OCI-LY7 (cell line): ENCODE results near the gene SLC30A2. TPM values are rescaled to one million over a fixed set of nuclear protein-coding genes. Genes with fewer than 3 reads are reported as not detected.

ENCODE experiments used
- Bru-seq: library from RNA; stranded (reverse); fragments of 400-500 nt; gene quantifications from one replicate; lab custom pipeline; 2021; lab: Mats Ljungman, UMichigan
- BruChase-seq, 2 experiments: library from RNA; stranded (reverse); fragments of 400-500 nt; gene quantifications; one replicate each; lab custom pipeline; 2021; lab: Mats Ljungman, UMichigan
- BruUV-seq: library from RNA; stranded (reverse); fragments of 400-500 nt; replicated peaks from 2 replicates; lab custom pipeline; 2021; lab: Mats Ljungman, UMichigan
- CTCF ChIA-PET: fragments of 300-600 bp; sonication (Branson Sonifier 250); formaldehyde crosslinking; loops from one replicate; lab custom pipeline; 2022; ENCODE audit warnings: antibody characterized with exemption; ENCODE audit not compliant: unreplicated experiment; lab: Charles Lee
- POLR2A ChIA-PET: fragments of 300-600 bp; sonication (Branson Sonifier 250); formaldehyde crosslinking; loops from one replicate; lab custom pipeline; 2022; ENCODE audit warnings: antibody characterized with exemption; lab: Charles Lee
- DNase-seq: peaks from one replicate; pipeline ENCODE4 v3.0.0-alpha.2; 2015; ENCODE audit warnings: low spot score
- H2AFZ ChIP-seq: fragments of 200-600 bp; sonication (generic), shearing (Covaris generic); 2 replicates; pipeline ENCODE4 v1.6.1; 2014; ENCODE audit warnings: mild to moderate bottlenecking, antibody characterized with exemption, low read length, moderate library complexity
- H3K27ac ChIP-seq: fragments of 200-600 bp; sonication (generic); 2 replicates; pipeline ENCODE4 v1.5.1; 2014; ENCODE audit warnings: mixed run types, low read depth, mild to moderate bottlenecking, moderate library complexity, low read length, inconsistent platforms; ENCODE audit not compliant: poor library complexity, severe bottlenecking
- H3K36me3 ChIP-seq: fragments of 200-600 bp; sonication (generic); 2 replicates; pipeline ENCODE4 v1.6.1; 2014; ENCODE audit warnings: mild to moderate bottlenecking, antibody characterized with exemption, low read length, moderate library complexity, mixed read lengths; ENCODE audit not compliant: insufficient read depth
- H3K4me1 ChIP-seq: fragments of 200-600 bp; sonication (generic); 2 replicates; pipeline ENCODE4 v1.5.1; 2014; ENCODE audit warnings: mild to moderate bottlenecking, low read length; ENCODE audit not compliant: insufficient read depth, poor library complexity, severe bottlenecking
- H3K4me2 ChIP-seq: fragments of 200-600 bp; sonication (generic); 2 replicates; pipeline ENCODE4 v1.6.1; 2014; ENCODE audit warnings: mild to moderate bottlenecking, low read length
- H3K4me3 ChIP-seq: fragments of 200-600 bp; sonication (generic); 2 replicates; pipeline ENCODE4 v1.5.1; 2014; ENCODE audit warnings: mild to moderate bottlenecking, low read depth, low read length; ENCODE audit not compliant: poor library complexity, severe bottlenecking
- H3K79me2 ChIP-seq: fragments of 200-600 bp; sonication (generic); 2 replicates; pipeline ENCODE4 v1.6.1; 2016; ENCODE audit warnings: low read depth, mild to moderate bottlenecking, low read length, moderate library complexity, mixed read lengths; ENCODE audit not compliant: insufficient read depth
- H3K9me2 ChIP-seq: fragments of 200-600 bp; sonication (generic); 2 replicates; pipeline ENCODE4 v1.6.1; 2016; ENCODE audit warnings: mild to moderate bottlenecking, low read length, mixed read lengths; ENCODE audit not compliant: insufficient read depth
- H3K9me3 ChIP-seq: fragments of 200-600 bp; sonication (generic); 2 replicates; pipeline ENCODE4 v1.6.1; 2014; ENCODE audit warnings: mild to moderate bottlenecking, mixed run types, low read length, mixed read lengths
- H4K20me1 ChIP-seq: fragments of 200-600 bp; sonication (generic); 2 replicates; pipeline ENCODE4 v1.6.1; 2014; ENCODE audit warnings: mild to moderate bottlenecking, antibody characterized with exemption, low read length, moderate library complexity, mixed read lengths; ENCODE audit not compliant: insufficient read depth
- EZH2phosphoT487 ChIP-seq: fragments of 200-600 bp; sonication (generic); IDR thresholded peaks from 2 replicates; pipeline ENCODE4 v1.6.1; 2018; ENCODE audit warnings: low read depth, borderline replicate concordance, mild to moderate bottlenecking, mixed run types, antibody characterized with exemption, low read length, moderate library complexity, mixed read lengths
- intact Hi-C: fragments of 100-400 bp; cut with micrococcal nuclease; formaldehyde crosslinking; loops from one replicate; pipeline ENCODE4 v1.10.0; 2022; ENCODE audit not compliant: unreplicated experiment
- long read RNA-seq: library from polyadenylated mRNA; stranded (forward); transcript quantifications from one replicate; pipeline ENCODE4 v2.0.0, GENCODE V29; 2022
- total RNA-seq, 2 experiments: library from RNA; depleted of rRNA in 1 of 2; stranded (reverse); fragments of >200 nt in 1 of 2; shearing (Covaris generic) in 1 of 2; gene quantifications; 2 replicates each; pipeline ENCODE4 v1.2.3, GENCODE V29; 2014 to 2022
- TF ChIP-seq, protein P1 (sequence below): fragments of 200-600 bp; sonication (generic); conservative IDR thresholded peaks from 2 replicates; pipeline ENCODE4 v1.5.1; 2014; ENCODE audit warnings: mild to moderate bottlenecking, antibody characterized with exemption, low read length, moderate library complexity, mixed read lengths

SLC30A2 gene, protein sequence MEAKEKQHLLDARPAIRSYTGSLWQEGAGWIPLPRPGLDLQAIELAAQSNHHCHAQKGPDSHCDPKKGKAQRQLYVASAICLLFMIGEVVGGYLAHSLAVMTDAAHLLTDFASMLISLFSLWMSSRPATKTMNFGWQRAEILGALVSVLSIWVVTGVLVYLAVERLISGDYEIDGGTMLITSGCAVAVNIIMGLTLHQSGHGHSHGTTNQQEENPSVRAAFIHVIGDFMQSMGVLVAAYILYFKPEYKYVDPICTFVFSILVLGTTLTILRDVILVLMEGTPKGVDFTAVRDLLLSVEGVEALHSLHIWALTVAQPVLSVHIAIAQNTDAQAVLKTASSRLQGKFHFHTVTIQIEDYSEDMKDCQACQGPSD
- total RNA-seq (2014; rRNA removed; shearing (Covaris generic)) (not detected in 2 replicates), total RNA-seq (2022) (not detected in 2 replicates), Bru-seq, nascent RNA (not detected), BruChase-seq, experiment 1, labeled RNA remaining after a 6-hour chase (not detected), BruChase-seq, experiment 2, labeled RNA remaining after a 2-hour chase (not detected)
- long read RNA-seq = 0 reads

DNA sequence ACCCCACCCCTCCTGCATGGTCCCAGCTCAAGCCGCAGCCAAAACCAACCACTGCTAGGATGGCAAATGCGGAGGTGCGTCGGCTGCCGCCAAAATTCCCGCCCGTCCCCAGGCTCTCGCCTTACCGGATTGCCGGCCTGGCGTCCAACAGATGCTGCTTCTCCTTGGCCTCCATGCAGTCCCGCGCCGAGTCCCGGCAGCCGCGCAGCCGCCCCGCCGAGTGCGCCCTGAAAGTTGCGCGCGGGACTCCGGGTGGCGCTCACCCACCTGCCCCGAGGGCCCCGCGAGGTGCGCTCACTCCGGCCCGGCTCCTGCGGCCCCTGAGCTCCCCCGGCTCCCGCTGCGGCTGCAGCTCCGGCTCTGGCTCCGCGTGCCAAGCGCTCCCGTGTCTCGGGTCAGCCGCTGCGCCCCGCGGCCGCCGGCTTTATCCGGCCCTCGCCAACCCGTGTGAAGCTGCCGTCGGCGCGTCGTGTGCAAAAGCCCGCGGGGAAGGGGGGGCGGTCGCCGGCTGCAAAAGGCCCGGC, at the start of gene SLC30A2:
SLC30A2 (minus strand) TSS at position 397 of the 524 bp plus-strand sequence; CDS start at position 175, 222 bp downstream.
- ChIA-PET CTCF (no interaction called here), POLR2A (interaction anchor here (0.6 kb wide), 1 partner anchor 601 kb away, joined by 4 read pairs; no protein-coding TSS in a partner anchor)
- Histone ChIP-seq H3K9me2 (no peaks in the 10 kb centered on the region), H3K4me2 (no peak within 1 kb of the TSS), H3K9me3 (no peaks in the 10 kb centered on the region), H2AFZ (no peak within 1 kb of the TSS), H3K4me1 (no peaks in the 10 kb centered on the region), H3K27ac (no peak within 1 kb of the TSS), H3K4me3 (no peak within 1 kb of the TSS), H3K36me3 (no peaks in the 10 kb centered on the region), H3K79me2 (no peaks in the 10 kb centered on the region), H4K20me1 (no peaks in the 10 kb centered on the region)
- TF ChIP-seq, protein P1, sequence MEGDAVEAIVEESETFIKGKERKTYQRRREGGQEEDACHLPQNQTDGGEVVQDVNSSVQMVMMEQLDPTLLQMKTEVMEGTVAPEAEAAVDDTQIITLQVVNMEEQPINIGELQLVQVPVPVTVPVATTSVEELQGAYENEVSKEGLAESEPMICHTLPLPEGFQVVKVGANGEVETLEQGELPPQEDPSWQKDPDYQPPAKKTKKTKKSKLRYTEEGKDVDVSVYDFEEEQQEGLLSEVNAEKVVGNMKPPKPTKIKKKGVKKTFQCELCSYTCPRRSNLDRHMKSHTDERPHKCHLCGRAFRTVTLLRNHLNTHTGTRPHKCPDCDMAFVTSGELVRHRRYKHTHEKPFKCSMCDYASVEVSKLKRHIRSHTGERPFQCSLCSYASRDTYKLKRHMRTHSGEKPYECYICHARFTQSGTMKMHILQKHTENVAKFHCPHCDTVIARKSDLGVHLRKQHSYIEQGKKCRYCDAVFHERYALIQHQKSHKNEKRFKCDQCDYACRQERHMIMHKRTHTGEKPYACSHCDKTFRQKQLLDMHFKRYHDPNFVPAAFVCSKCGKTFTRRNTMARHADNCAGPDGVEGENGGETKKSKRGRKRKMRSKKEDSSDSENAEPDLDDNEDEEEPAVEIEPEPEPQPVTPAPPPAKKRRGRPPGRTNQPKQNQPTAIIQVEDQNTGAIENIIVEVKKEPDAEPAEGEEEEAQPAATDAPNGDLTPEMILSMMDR = no peak
- intact Hi-C loops = no loop called here
- DNase-seq = no peak
- BruUV-seq = no TSS peak

DNA sequence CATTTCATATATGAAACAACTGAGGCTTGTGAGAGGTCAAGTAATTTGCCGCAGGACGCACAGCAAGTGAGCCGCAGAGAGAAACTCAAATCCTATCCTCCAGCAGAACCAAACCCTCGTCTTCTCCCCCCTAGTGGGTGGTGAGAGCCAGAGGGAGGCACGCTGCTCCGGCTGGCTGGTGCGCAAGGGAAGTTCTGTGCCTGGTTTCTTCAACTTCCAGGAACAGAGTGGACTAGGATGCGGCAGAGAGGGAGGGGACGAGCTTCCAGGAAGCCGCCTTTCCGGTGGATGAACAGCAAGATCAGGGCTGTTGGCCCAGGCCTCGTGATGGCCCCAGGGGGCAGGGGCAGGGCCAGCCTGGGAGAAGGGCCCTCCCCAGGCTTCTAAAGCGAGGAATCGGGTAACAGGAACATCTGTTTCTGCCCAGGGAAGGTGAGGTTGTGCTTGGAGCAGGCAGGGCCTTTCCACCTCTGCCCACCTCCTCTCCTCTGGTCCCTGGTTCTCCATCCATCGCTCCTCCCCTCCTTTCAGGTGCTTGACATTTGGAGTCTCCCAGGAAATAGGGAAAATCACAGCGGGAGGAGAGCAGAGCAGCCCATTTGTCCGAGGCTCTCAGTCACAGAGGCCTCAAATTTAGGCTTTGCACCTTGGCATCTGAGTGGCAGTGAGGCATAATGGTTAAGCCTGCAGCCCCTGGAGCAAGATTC, 48.9 kb upstream of the SLC30A2 start:
- Histone ChIP-seq H3K9me2 (no peaks in the 10 kb centered on the region), H2AFZ (no peak overlapping the region)
- CTCF ChIA-PET = no interaction called here

More for the DNA sequence above, 48.9 kb upstream of the SLC30A2 start:
- BruUV-seq = no TSS peak
- TF ChIP-seq, protein P1 = no peak
- TF ChIP-seq EZH2phosphoT487 = no peak
- intact Hi-C loops = no loop called here
- no peaks in the 10 kb centered on the region for H4K20me1 ChIP-seq
- POLR2A ChIA-PET = no interaction called here
- no peaks in the 10 kb centered on the region for H3K36me3 ChIP-seq
- no peak overlapping the region for H3K4me3 ChIP-seq
- H3K79me2 ChIP-seq = no peaks in the 10 kb centered on the region
- no peak overlapping the region for H3K4me2 ChIP-seq
- no peak overlapping the region for H3K27ac ChIP-seq
- DNase-seq = no peak
- H3K9me3 ChIP-seq = no peaks in the 10 kb centered on the region
- H3K4me1 ChIP-seq = no peaks in the 10 kb centered on the region
